Astrocyte of the spinal cord (primary cell): Measurements from ENCODE around the gene PIGN.
A peak's percentile ranks its signal among the peaks of the same experiment; 100 is the strongest.

ENCODE experiments used
- DNase-seq: peaks from one replicate; pipeline ENCODE4 v3.0.0; 2011; ENCODE audit warnings: low read depth, low spot score
- H3K4me3 ChIP-seq: 2 replicates; pipeline ENCODE4 v1.5.1; 2011; ENCODE audit warnings: low read depth, mild to moderate bottlenecking, low read length, moderate library complexity
- in situ Hi-C: cut with HindIII; loops from 2 replicates; pipeline ENCODE4 v1.10.0; 2017; ENCODE audit warnings: low sequenced_read_pairs
- TF ChIP-seq, protein P1 (sequence below): IDR thresholded peaks from 2 replicates; pipeline ENCODE4 v1.5.1; 2012; ENCODE audit warnings: low read depth, mild to moderate bottlenecking, low read length, inconsistent platforms

The PIGN gene

DNA sequence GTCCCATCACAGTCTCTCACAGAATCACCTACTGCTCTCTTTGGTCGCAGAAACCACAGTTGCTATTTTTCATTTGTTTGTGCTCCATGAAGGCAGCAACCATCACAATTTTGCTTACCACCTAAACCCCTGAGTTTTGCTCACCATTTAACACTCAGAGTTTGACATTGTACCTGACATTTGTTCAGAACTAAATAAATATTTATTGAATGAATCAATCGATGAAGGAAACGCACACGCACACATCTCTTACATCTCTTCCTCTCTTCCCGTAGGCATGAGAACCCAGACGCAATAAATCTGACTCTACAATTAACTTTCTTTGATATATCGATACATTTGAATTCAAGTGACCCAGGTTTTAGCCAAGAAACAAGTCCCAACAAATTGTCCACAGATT is 188.5 kb downstream of the PIGN start:
- no peak overlapping the region for H3K4me3 ChIP-seq
- in situ Hi-C loops: no loop called here
- DNase-seq: no peak
- TF ChIP-seq, protein P1, sequence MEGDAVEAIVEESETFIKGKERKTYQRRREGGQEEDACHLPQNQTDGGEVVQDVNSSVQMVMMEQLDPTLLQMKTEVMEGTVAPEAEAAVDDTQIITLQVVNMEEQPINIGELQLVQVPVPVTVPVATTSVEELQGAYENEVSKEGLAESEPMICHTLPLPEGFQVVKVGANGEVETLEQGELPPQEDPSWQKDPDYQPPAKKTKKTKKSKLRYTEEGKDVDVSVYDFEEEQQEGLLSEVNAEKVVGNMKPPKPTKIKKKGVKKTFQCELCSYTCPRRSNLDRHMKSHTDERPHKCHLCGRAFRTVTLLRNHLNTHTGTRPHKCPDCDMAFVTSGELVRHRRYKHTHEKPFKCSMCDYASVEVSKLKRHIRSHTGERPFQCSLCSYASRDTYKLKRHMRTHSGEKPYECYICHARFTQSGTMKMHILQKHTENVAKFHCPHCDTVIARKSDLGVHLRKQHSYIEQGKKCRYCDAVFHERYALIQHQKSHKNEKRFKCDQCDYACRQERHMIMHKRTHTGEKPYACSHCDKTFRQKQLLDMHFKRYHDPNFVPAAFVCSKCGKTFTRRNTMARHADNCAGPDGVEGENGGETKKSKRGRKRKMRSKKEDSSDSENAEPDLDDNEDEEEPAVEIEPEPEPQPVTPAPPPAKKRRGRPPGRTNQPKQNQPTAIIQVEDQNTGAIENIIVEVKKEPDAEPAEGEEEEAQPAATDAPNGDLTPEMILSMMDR: no peak

- in situ Hi-C loops: no loop called here
- no peak for DNase-seq
- no peak overlapping the region for H3K4me3 ChIP-seq
- TF ChIP-seq, protein P1: no peak
These were observed 191.2 kb downstream of the PIGN start for GRCh38 chr18:61995618-61996017.

DNA sequence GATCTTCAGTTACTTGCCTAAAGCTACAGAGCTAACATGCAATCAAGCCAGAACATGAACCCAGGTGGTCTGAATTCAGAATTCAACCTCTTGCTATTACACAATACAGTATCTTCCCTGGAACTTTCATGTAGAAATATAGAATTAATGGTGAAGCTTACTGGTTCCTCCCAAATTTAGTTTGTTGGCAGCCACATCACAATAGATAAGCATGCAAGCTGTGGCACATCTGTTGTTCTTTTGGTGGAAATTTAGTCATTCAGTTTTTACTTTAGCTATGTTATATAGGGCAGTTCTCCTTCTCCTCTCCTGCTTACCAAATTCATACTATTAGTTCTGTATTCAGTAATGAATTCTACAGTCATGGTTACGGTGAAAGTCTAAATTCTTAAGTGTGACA is 193.0 kb downstream of the PIGN start:
- in situ Hi-C loops: no loop called here
- TF ChIP-seq, protein P1: no peak
- no peak overlapping the region for H3K4me3 ChIP-seq
- DNase-seq: no peak

DNA sequence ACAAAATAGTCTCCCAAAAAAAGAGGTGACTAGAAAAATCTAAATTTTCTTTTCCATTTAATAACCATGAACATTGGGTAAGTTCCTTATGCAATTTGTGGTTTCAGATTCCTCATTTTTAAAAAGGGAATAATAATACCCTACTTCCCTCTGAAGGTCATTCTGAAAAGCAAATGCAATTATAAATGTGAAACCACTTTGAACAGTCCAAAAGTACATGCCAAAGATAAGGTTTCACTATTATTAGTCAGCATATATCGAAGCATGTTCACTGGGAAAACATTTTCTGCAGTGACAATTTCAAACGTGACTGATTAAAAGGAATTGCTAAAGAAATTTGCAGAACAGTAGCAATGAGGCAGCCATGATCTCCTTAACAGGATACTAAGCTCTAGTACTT is 193.9 kb downstream of the PIGN start:
- H3K4me3 ChIP-seq: no peak overlapping the region
- in situ Hi-C loops: no loop called here
- TF ChIP-seq, protein P1: no peak
- DNase-seq: peak; percentile 77

DNA sequence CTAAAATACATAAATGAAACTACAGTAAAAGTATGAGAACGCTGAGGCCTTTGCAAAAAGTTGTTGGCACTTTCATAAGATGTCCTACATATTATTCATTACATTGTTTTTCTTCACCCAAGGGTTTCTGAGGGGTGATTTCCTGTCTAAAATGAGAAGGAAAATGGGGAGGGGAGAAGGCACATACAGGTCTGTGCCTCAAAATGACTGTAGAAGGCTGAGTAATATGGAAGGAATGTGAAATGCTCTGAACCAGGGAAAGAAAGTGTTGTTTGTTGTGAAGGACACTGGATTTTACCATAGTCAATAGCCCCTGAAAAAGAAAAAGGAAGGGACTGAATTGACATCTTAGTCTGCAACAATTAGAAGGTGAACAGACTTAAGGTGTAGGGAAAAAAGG is 194.6 kb downstream of the PIGN start:
- TF ChIP-seq, protein P1: no peak
- H3K4me3 ChIP-seq: no peak overlapping the region
- in situ Hi-C loops: no loop called here
- DNase-seq: peak; percentile 91

DNA sequence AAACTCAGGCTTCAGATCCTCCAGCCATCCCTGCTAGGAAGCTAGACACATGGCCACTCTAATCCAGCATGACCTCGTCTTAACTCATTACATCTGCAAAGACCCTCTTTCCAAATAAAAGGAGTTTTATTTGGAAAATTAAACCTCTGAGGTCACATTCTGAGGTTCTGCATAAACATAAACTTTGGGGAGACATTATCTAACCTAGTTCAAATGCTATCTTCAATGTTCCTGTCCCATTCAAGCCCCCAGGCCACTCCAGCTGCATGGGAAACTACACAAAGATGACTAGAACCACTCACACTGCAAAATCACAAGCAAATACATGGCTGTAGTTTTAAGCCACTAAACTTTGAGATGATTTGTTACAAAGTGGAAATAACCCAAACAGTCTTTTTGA is 195.0 kb downstream of the PIGN start:
- in situ Hi-C loops: no loop called here
- TF ChIP-seq, protein P1: no peak
- no peak overlapping the region for H3K4me3 ChIP-seq
- no peak for DNase-seq

DNA sequence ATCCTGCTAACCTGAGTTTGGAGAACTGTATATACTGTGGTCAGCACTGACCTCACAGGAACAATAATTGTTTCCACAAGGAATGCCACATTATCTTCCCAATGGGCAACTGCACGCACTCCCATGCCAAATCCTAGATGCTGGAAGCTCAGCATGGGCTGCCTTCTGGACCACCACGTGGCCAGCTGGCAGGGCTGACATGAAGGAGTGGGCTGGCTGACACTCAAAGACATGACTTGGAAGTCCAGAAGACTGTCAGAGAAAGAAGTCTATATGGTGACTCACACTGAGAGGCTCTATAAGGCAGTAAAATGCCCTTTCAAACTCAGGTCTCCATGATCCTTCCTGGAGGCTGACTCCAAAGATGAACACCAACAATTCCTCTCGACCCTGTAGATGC is 195.7 kb downstream of the PIGN start:
- DNase-seq: peak; percentile 61
- no peak overlapping the region for H3K4me3 ChIP-seq
- in situ Hi-C loops: no loop called here
- TF ChIP-seq, protein P1: no peak
